NCI-H1436 (cell line): ENCODE data around the gene MYO9B.
"Not testable (repeated sequence)": the region's sequence is repeated elsewhere in the genome, so short reads cannot be mapped to it uniquely, and the experiment has no call there.

ENCODE experiments used
- DNase-seq: peaks from one replicate; lab custom pipeline; 2025; lab: John Stamatoyannopoulos, UW

Gene MYO9B

GRCh38 chr19:17148130-17148529 lies 72.6 kb downstream of the MYO9B start:
- no peak for DNase-seq

GRCh38 chr19:17149393-17150135 lies 74.0 kb downstream of the MYO9B start:
- no peak for DNase-seq

GRCh38 chr19:17153996-17154395 lies 78.4 kb downstream of the MYO9B start:
- DNase-seq: no peak

GRCh38 chr19:17155251-17155650 lies 79.7 kb downstream of the MYO9B start:
- no peak for DNase-seq

- DNase-seq: no peak
Measured at GRCh38 chr19:17156296-17156946, 80.8 kb downstream of the MYO9B start.

- DNase-seq: no peak
Measured at GRCh38 chr19:17156947-17157302, 81.3 kb downstream of the MYO9B start.

- DNase-seq: no peak
Measured at GRCh38 chr19:17158584-17158983, 83.0 kb downstream of the MYO9B start.

- DNase-seq: no peak
Measured at GRCh38 chr19:17159466-17160393, 84.2 kb downstream of the MYO9B start.

- no peak for DNase-seq
Measured at GRCh38 chr19:17160908-17161307, 85.3 kb downstream of the MYO9B start.

- not testable (repeated sequence) for DNase-seq
Measured at GRCh38 chr19:17162131-17162530, 86.6 kb downstream of the MYO9B start.

- DNase-seq: no peak
Measured at GRCh38 chr19:17162580-17162979, 87.0 kb downstream of the MYO9B start.

GRCh38 chr19:17163652-17164051 lies 88.1 kb downstream of the MYO9B start:
- DNase-seq: no peak

GRCh38 chr19:17164639-17165038 lies 89.1 kb downstream of the MYO9B start:
- DNase-seq: no peak

- DNase-seq: no peak
Measured at GRCh38 chr19:17165715-17166114, 90.1 kb downstream of the MYO9B start.

GRCh38 chr19:17170538-17171297 lies 95.1 kb downstream of the MYO9B start:
- no peak for DNase-seq

GRCh38 chr19:17171874-17172273 lies 96.3 kb downstream of the MYO9B start:
- no peak for DNase-seq

GRCh38 chr19:17172624-17173345 lies 97.2 kb downstream of the MYO9B start:
- DNase-seq: no peak

GRCh38 chr19:17178291-17178690 lies 102.7 kb downstream of the MYO9B start:
- DNase-seq: no peak

- no peak for DNase-seq
Measured at GRCh38 chr19:17180997-17181702, 105.6 kb downstream of the MYO9B start.

GRCh38 chr19:17183271-17183761 lies 107.7 kb downstream of the MYO9B start:
- DNase-seq: no peak
